ENCODE data around the gene PZP. TPM values are rescaled to one million over a fixed set of nuclear protein-coding genes. Genes with fewer than 3 reads are reported as not detected.

PZP gene
- total and polyA plus RNA-seq, 2 of the 13 experiments (the other 11 are each of a cell fraction or from before 2014, with no cell fraction given) = 0.07 to 0.89 TPM

DNA sequence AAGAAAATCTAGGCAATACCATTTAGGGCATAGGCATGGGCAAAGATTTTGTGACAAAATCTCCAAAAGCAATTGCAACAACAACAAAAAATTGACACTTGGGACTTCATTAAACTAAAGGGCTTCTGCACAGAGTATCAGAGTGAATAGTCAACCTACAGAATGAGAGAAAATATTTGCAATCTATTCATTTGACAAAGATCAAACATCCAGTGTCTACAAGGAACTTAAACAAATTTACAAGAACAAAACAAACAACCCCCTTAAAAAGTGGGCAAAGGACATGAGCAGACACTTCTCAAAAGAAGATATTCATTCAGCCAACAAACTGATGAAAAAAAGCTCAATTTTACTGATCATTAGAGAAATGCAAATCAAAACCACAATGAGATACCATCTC lies 44.1 kb upstream of the PZP start:
- peak; percentile 10 for DNase-seq (ENCODE audit: low spot score)
- H2AFZ ChIP-seq (ENCODE audit: low read length) = no peak overlapping the region
- BruUV-seq (replicated peaks) = no TSS peak
- intact Hi-C loops (cut with micrococcal nuclease; ENCODE audit: unreplicated experiment) (loop anchor here (10.0 kb wide), 1 partner anchor 137 kb away; the partner anchor contains the start of gene A2M), in situ Hi-C loops (cut with HindIII; ENCODE audit: extremely low pct_ligation_motif_present, low pct_unique_long_range_greater_than_20kb) (no loop called here)
- H3K27me3 ChIP-seq (ENCODE audit: control insufficient read depth in 1 of 2, insufficient read depth in 2 of 2, low read length in 2 of 2) = no peaks in the 10 kb centered on the region
- no peaks in the 10 kb centered on the region for H3K9me3 ChIP-seq (ENCODE audit: low read length)
- H4K20me1 ChIP-seq (ENCODE audit: insufficient read depth, low read length) = no peaks in the 10 kb centered on the region
- peak; percentile 53 for FAIRE-seq
- H3K4me2 ChIP-seq (ENCODE audit: low read depth, low read length) = 0 out of 2 replicates have a peak overlapping the region, but pooled peaks have one; percentile 12
- peaks cover 48% of the 10 kb centered on the region for H3K4me1 ChIP-seq (ENCODE audit: insufficient read depth, low read length)
- H3K36me3 ChIP-seq (replicated peaks in 1 of 2; ENCODE audit: control insufficient read depth in 1 of 2, insufficient read depth in 2 of 2, low read length in 2 of 2) = no peaks in the 10 kb centered on the region
- CTCF ChIA-PET (ENCODE audit: low intra/inter-chr PET ratio, low total read pairs) = no interaction called here
- peak; percentile 53; the same call in 2 of the 3 replicates for ATAC-seq
- POLR2A ChIA-PET = no interaction called here
- H3K9ac ChIP-seq (ENCODE audit: insufficient read depth, low read depth, low read length) = no peak overlapping the region
- H3K79me2 ChIP-seq (ENCODE audit: insufficient read depth, low read length) = no peaks in the 10 kb centered on the region
- no peak overlapping the region for H3K27ac ChIP-seq (ENCODE audit: extremely low read length, insufficient read depth, low read length)
- no peak overlapping the region for H3K4me3 ChIP-seq (replicated peaks in 1 of 3; ENCODE audit: insufficient read depth in 1 of 3, low read depth in 2 of 3, low read length in 3 of 3)
- 0 out of 2 replicates have a peak, but pooled peaks have one; percentile 17 for TF ChIP-seq MED1 (CRISPR knock-in tag; IDR thresholded peaks at IDR 0.05)
- no peak for TF ChIP-seq ARNTL (CRISPR knock-in tag; IDR thresholded peaks at IDR 0.05)
- TF ChIP-seq, protein P1, sequence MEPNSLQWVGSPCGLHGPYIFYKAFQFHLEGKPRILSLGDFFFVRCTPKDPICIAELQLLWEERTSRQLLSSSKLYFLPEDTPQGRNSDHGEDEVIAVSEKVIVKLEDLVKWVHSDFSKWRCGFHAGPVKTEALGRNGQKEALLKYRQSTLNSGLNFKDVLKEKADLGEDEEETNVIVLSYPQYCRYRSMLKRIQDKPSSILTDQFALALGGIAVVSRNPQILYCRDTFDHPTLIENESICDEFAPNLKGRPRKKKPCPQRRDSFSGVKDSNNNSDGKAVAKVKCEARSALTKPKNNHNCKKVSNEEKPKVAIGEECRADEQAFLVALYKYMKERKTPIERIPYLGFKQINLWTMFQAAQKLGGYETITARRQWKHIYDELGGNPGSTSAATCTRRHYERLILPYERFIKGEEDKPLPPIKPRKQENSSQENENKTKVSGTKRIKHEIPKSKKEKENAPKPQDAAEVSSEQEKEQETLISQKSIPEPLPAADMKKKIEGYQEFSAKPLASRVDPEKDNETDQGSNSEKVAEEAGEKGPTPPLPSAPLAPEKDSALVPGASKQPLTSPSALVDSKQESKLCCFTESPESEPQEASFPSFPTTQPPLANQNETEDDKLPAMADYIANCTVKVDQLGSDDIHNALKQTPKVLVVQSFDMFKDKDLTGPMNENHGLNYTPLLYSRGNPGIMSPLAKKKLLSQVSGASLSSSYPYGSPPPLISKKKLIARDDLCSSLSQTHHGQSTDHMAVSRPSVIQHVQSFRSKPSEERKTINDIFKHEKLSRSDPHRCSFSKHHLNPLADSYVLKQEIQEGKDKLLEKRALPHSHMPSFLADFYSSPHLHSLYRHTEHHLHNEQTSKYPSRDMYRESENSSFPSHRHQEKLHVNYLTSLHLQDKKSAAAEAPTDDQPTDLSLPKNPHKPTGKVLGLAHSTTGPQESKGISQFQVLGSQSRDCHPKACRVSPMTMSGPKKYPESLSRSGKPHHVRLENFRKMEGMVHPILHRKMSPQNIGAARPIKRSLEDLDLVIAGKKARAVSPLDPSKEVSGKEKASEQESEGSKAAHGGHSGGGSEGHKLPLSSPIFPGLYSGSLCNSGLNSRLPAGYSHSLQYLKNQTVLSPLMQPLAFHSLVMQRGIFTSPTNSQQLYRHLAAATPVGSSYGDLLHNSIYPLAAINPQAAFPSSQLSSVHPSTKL (CRISPR knock-in tag; IDR thresholded peaks at IDR 0.05) = peak; percentile 69
- peak; percentile 29; the same call in 1 of the 2 replicates for TF ChIP-seq SAP130 (CRISPR knock-in tag; IDR thresholded peaks at IDR 0.05; ENCODE audit: low read depth)
- TF ChIP-seq RBAK (CRISPR knock-in tag; IDR thresholded peaks at IDR 0.05) = no peak
- TF ChIP-seq ARHGAP35 (CRISPR knock-in tag; IDR thresholded peaks at IDR 0.05; ENCODE audit: borderline replicate concordance) = no peak
- no peak for TF ChIP-seq THRA (CRISPR knock-in tag; IDR thresholded peaks at IDR 0.05; ENCODE audit: borderline replicate concordance)
- no peak for TF ChIP-seq ZNF563 (CRISPR knock-in tag; IDR thresholded peaks at IDR 0.05)
- TF ChIP-seq RXRB (CRISPR knock-in tag; IDR thresholded peaks at IDR 0.05; ENCODE audit: borderline replicate concordance) = peak; percentile 50; the same call in 1 of the 2 replicates
- TF ChIP-seq BATF2 (CRISPR knock-in tag; IDR thresholded peaks at IDR 0.05) = no peak
- no peak for TF ChIP-seq SCMH1 (CRISPR knock-in tag; IDR thresholded peaks at IDR 0.05; ENCODE audit: borderline replicate concordance)
- no peak for TF ChIP-seq TBL1XR1 (IDR thresholded peaks at IDR 0.05; ENCODE audit: borderline replicate concordance, low read length, partially characterized antibody)
- TF ChIP-seq RFX5 (IDR thresholded peaks at IDR 0.05; ENCODE audit: low read depth, low read length) = no peak
- peak; percentile 29; the same call in 1 of the 2 replicates for TF ChIP-seq DPF2 (CRISPR knock-in tag; IDR thresholded peaks at IDR 0.05; ENCODE audit: borderline replicate concordance, low read depth)
